ENCODE data around the gene MAP3K5.

DNA sequence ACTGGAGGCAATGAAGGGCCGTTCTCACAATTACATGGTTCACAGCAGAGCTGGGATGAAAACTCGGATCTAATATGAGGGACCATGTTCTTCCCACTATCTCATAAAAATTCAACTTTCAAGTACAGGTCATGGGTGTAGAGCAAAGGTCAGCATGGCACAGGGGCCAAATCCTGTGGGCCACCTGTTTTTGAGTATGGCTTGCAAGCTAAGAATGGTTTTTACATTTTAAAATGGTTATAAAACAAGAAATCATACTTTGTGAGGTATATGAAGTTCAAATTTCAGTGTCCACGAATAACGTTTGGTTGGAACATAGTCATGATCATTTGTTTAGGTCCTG, 4.6 kb downstream of the MAP3K5 start:
- TF ChIP-seq, protein P1, sequence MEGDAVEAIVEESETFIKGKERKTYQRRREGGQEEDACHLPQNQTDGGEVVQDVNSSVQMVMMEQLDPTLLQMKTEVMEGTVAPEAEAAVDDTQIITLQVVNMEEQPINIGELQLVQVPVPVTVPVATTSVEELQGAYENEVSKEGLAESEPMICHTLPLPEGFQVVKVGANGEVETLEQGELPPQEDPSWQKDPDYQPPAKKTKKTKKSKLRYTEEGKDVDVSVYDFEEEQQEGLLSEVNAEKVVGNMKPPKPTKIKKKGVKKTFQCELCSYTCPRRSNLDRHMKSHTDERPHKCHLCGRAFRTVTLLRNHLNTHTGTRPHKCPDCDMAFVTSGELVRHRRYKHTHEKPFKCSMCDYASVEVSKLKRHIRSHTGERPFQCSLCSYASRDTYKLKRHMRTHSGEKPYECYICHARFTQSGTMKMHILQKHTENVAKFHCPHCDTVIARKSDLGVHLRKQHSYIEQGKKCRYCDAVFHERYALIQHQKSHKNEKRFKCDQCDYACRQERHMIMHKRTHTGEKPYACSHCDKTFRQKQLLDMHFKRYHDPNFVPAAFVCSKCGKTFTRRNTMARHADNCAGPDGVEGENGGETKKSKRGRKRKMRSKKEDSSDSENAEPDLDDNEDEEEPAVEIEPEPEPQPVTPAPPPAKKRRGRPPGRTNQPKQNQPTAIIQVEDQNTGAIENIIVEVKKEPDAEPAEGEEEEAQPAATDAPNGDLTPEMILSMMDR (IDR thresholded peaks at IDR 0.05), result no peak
- TF ChIP-seq POLR2AphosphoS5 (IDR thresholded peaks at IDR 0.05), result no peak
